Keratinocyte (primary cell): Measurements from ENCODE around the gene TP53I3. TPM values are rescaled to one million over a fixed set of nuclear protein-coding genes. Genes with fewer than 3 reads are reported as not detected.

Source experiments
- DNase-seq: peaks from one replicate; pipeline ENCODE4 v3.0.0-alpha.2; 2011; ENCODE audit warnings: low read depth, missing footprints, low spot score
- FAIRE-seq: peaks from 2 replicates; lab custom pipeline; 2011; peaks lifted over from hg19 to GRCh38; lab: Jason Lieb, UNC
- H2AFZ ChIP-seq: 2 replicates; pipeline ENCODE4 v1.6.0; 2012; ENCODE audit warnings: low read length, control low read depth, inconsistent platforms; ENCODE audit not compliant: control insufficient read depth
- H3K27ac ChIP-seq: 2 replicates; pipeline ENCODE4 v1.5.1; 2011; ENCODE audit warnings: low read length; ENCODE audit not compliant: control insufficient read depth, insufficient read depth
- H3K27me3 ChIP-seq: 3 replicates; pipeline ENCODE4 v1.6.0; 2011; ENCODE audit warnings: low read length; ENCODE audit not compliant: control insufficient read depth, insufficient read depth; ENCODE audit errors: extremely low read depth
- H3K36me3 ChIP-seq, 2 experiments: 2 replicates in 1 of 2; 3 replicates in 1 of 2; pipeline ENCODE4 v1.5.1; 2011; ENCODE audit warnings: low read length in 2 of 2, mild to moderate bottlenecking in 1 of 2; ENCODE audit not compliant: control insufficient read depth in 2 of 2, insufficient read depth in 2 of 2; ENCODE audit errors: extremely low read depth in 1 of 2
- H3K4me1 ChIP-seq: 3 replicates; pipeline ENCODE4 v1.5.1; 2011; ENCODE audit warnings: low read length; ENCODE audit not compliant: control insufficient read depth, insufficient read depth; ENCODE audit errors: extremely low read depth
- H3K4me2 ChIP-seq: 3 replicates; pipeline ENCODE4 v1.6.0; 2011; ENCODE audit warnings: low read depth, low read length; ENCODE audit not compliant: control insufficient read depth, insufficient read depth; ENCODE audit errors: extremely low read depth
- H3K4me3 ChIP-seq, 3 experiments: fragments of 200-600 bp in 1 of 3; sonication (generic) in 1 of 3; 2 replicates in 2 of 3; 3 replicates in 1 of 3; pipeline ENCODE4 v1.5.1; 2011 to 2016; ENCODE audit warnings: low read length in 3 of 3, mild to moderate bottlenecking in 3 of 3, control low read depth in 2 of 3, inconsistent platforms in 1 of 3, low read depth in 1 of 3, mixed read lengths in 1 of 3, mixed run types in 1 of 3, moderate library complexity in 1 of 3; ENCODE audit not compliant: control insufficient read depth in 2 of 3, insufficient read depth in 2 of 3; ENCODE audit errors: extremely low read depth in 1 of 3
- H3K79me2 ChIP-seq: 2 replicates; pipeline ENCODE4 v1.6.0; 2012; ENCODE audit warnings: low read length; ENCODE audit not compliant: control insufficient read depth, insufficient read depth
- H3K9ac ChIP-seq: 3 replicates; pipeline ENCODE4 v1.6.0; 2011; ENCODE audit warnings: low read length; ENCODE audit not compliant: control insufficient read depth, insufficient read depth; ENCODE audit errors: extremely low read depth
- H3K9me1 ChIP-seq: 3 replicates; pipeline ENCODE4 v1.6.0; 2011; ENCODE audit warnings: low read length; ENCODE audit not compliant: control insufficient read depth, insufficient read depth; ENCODE audit errors: extremely low read depth
- H3K9me3 ChIP-seq: 2 replicates; pipeline ENCODE4 v1.5.1; 2012; ENCODE audit warnings: low read depth, low read length; ENCODE audit not compliant: control insufficient read depth
- H4K20me1 ChIP-seq: 3 replicates; pipeline ENCODE4 v1.6.0; 2011; ENCODE audit warnings: low read length; ENCODE audit not compliant: control insufficient read depth, insufficient read depth; ENCODE audit errors: extremely low read depth
- CTCF ChIP-seq, 3 experiments: IDR thresholded peaks in 1 of 3; conservative IDR thresholded peaks in 1 of 3; optimal IDR thresholded peaks in 1 of 3; 2 replicates in 2 of 3; 3 replicates in 1 of 3; pipeline versions ENCODE3 to v1.5.1; 2011; ENCODE audit warnings: low read length in 3 of 3, mild to moderate bottlenecking in 3 of 3, moderate library complexity in 2 of 3, control low read depth in 1 of 3, inconsistent platforms in 1 of 3; ENCODE audit not compliant: insufficient read depth in 2 of 3; ENCODE audit errors: extremely low read depth in 1 of 3
- EZH2 ChIP-seq: IDR thresholded peaks from one replicate; pipeline ENCODE4 v1.6.1; 2012; ENCODE audit warnings: inconsistent platforms, mild to moderate bottlenecking, low read length, moderate library complexity
- dilution Hi-C: fragments of 300-500 bp; cut with MboI; formaldehyde crosslinking; loops from one replicate; pipeline ENCODE4 v1.7.0; 2020; ENCODE audit warnings: low sequenced_read_pairs; ENCODE audit not compliant: extremely low pct_ligation_motif_present
- polyA plus RNA-seq, 5 experiments: library from polyadenylated mRNA; depleted of rRNA in 3 of 5; stranded (reverse) in 3 of 5; stranded (forward) in 1 of 5; unstranded in 1 of 5; fragments of >200 nt; gene quantifications; 1 replicate in 1 of 5; 2 replicates in 3 of 5; 3 replicates in 1 of 5; pipeline versions ENCODE4 v1.2.1 to v1.2.3, GENCODE V29; 2011 to 2012; ENCODE audit warnings: missing spikeins in 2 of 5, low read depth in 1 of 5, low replicate concordance in 1 of 5

TP53I3 gene
- polyA plus RNA-seq, 1 donor (not counting 4 experiments of a cell fraction or from before 2014, with no cell fraction given): 30.9 TPM

DNA sequence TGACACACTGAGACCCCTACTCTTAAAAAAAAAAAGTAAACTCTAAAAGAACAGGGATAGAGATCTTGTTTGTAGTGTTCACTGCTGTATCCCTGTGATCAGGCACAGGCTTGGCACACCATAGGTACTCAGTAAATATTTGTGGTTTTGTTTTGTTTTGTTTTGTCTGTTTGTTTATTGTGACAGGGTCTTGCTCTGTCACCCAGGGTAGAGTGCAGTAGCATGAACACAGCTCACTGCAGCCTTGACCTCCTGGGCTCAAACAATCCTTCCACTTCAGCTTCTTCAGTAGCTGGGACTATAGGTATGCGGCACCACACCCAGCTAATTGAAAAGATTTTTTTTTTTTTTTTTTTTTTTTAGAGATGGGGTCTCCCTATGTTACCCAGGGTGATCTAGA lies 31.7 kb downstream of the TP53I3 start:
- Histone ChIP-seq H3K27me3 (no peaks in the 10 kb centered on the region), H2AFZ (no peak overlapping the region), H3K4me3 (no peak overlapping the region), H3K4me1 (no peaks in the 10 kb centered on the region), H3K9ac (no peak overlapping the region), H3K27ac (no peak overlapping the region), H3K9me1 (no peaks in the 10 kb centered on the region), H3K79me2 (no peaks in the 10 kb centered on the region), H3K4me2 (no peak overlapping the region), H4K20me1 (no peaks in the 10 kb centered on the region), H3K9me3 (no peaks in the 10 kb centered on the region), H3K36me3 (peaks cover 0 to 1% of the 10 kb centered on the region in 2 experiments)
- FAIRE-seq (no peak), DNase-seq (no peak)
- dilution Hi-C loops: no loop called here
- TF ChIP-seq EZH2 (no peak), CTCF (optimal IDR thresholded peaks at IDR 0.05 in 1 of 3, IDR thresholded peaks at IDR 0.05 in 1 of 3, conservative IDR thresholded peaks at IDR 0.05 in 1 of 3; ENCODE audit: extremely low read depth in 1 of 3, insufficient read depth in 2 of 3, low read length in 3 of 3) (no peak)

GRCh38 chr2:24051833-24052232 lies 32.8 kb downstream of the TP53I3 start:
- no peaks in the 10 kb centered on the region for H4K20me1 ChIP-seq
- H3K4me1 ChIP-seq: peaks cover 5% of the 10 kb centered on the region
- dilution Hi-C loops: no loop called here
- H3K36me3 ChIP-seq: peaks cover 0 to 1% of the 10 kb centered on the region in 2 experiments
- H3K9ac ChIP-seq: no peak overlapping the region
- no peak overlapping the region for H2AFZ ChIP-seq
- no peak overlapping the region for H3K27ac ChIP-seq
- H3K9me3 ChIP-seq: no peaks in the 10 kb centered on the region
- H3K27me3 ChIP-seq: no peaks in the 10 kb centered on the region
- TF ChIP-seq EZH2 (no peak), CTCF (optimal IDR thresholded peaks at IDR 0.05 in 1 of 3, IDR thresholded peaks at IDR 0.05 in 1 of 3, conservative IDR thresholded peaks at IDR 0.05 in 1 of 3; ENCODE audit: extremely low read depth in 1 of 3, insufficient read depth in 2 of 3, low read length in 3 of 3) (no peak)
- DNase-seq: no peak
- H3K9me1 ChIP-seq: no peaks in the 10 kb centered on the region
- peaks cover 2% of the 10 kb centered on the region for H3K79me2 ChIP-seq
- no peak overlapping the region for H3K4me3 ChIP-seq
- no peak for FAIRE-seq
- no peak overlapping the region for H3K4me2 ChIP-seq
